WTC11 (cell line): Measurements from ENCODE around the gene PTH1R. TPM values are rescaled to one million over a fixed set of nuclear protein-coding genes. Genes with fewer than 3 reads are reported as not detected.

Experiments
- ATAC-seq: fragments of 200-7000 bp; cut with Tn5 transposase; 2 replicates; pipeline ENCODE4 v1.10.0; 2021; ENCODE audit warnings: mild to moderate bottlenecking, moderate library complexity
- CTCF ChIA-PET: fragments of 300-600 bp; sonication (Branson Sonifier 250); formaldehyde crosslinking; loops from one replicate; lab custom pipeline; 2021; ENCODE audit warnings: antibody characterized with exemption; lab: Charles Lee
- POLR2A ChIA-PET: fragments of 350-600 bp; sonication (Branson Sonifier 250); formaldehyde crosslinking; loops from one replicate; lab custom pipeline; 2021; ENCODE audit warnings: antibody characterized with exemption; lab: Charles Lee
- DNase-seq: peaks from one replicate; pipeline ENCODE4 v3.0.0; 2021; ENCODE audit warnings: low spot score
- H3K27ac Mint-ChIP-seq: 2 replicates; pipeline ENCODE4 v1.8.0; 2021; ENCODE audit warnings: mixed read lengths
- H3K27me3 Mint-ChIP-seq: 2 replicates; pipeline ENCODE4 v1.8.0; 2021; ENCODE audit warnings: low read depth, mild to moderate bottlenecking, moderate library complexity, mixed read lengths
- H3K36me3 Mint-ChIP-seq: 2 replicates; pipeline ENCODE4 v1.8.0; 2021; ENCODE audit warnings: mixed read lengths
- H3K4me1 Mint-ChIP-seq: 2 replicates; pipeline ENCODE4 v1.8.0; 2022; ENCODE audit warnings: mixed read lengths
- H3K4me3 Mint-ChIP-seq: 2 replicates; pipeline ENCODE4 v1.8.0; 2021; ENCODE audit warnings: mild to moderate bottlenecking, moderate library complexity, mixed read lengths
- H3K9me3 Mint-ChIP-seq: 2 replicates; pipeline ENCODE4 v1.8.0; 2021; ENCODE audit warnings: mixed read lengths
- ARID4B ChIP-seq: sonication (generic); formaldehyde crosslinking; IDR thresholded peaks from 2 replicates; pipeline ENCODE4 v1.8.0; 2023; ENCODE audit warnings: missing genetic modification reagents, mild to moderate bottlenecking, borderline replicate concordance
- CTCF ChIP-seq: fragments of 200-600 bp; IDR thresholded peaks from 2 replicates; pipeline ENCODE4 v1.8.0; 2022; ENCODE audit warnings: antibody characterized with exemption
- E2F1 ChIP-seq: sonication (generic); formaldehyde crosslinking; IDR thresholded peaks from 2 replicates; pipeline ENCODE4 v1.8.0; 2022; ENCODE audit warnings: mild to moderate bottlenecking, missing genetic modification reagents
- E2F4 ChIP-seq: sonication (generic); formaldehyde crosslinking; IDR thresholded peaks from 2 replicates; pipeline ENCODE4 v1.8.1; 2022; ENCODE audit warnings: low read depth, mild to moderate bottlenecking, moderate library complexity, missing genetic modification reagents, borderline replicate concordance
- E2F5 ChIP-seq: sonication (generic); formaldehyde crosslinking; IDR thresholded peaks from 2 replicates; pipeline ENCODE4 v1.8.1; 2022; ENCODE audit warnings: mild to moderate bottlenecking, moderate library complexity, missing genetic modification reagents
- ELF4 ChIP-seq: sonication (generic); formaldehyde crosslinking; IDR thresholded peaks from 2 replicates; pipeline ENCODE4 v1.8.1; 2022; ENCODE audit warnings: low read depth, mild to moderate bottlenecking, moderate library complexity, missing genetic modification reagents
- EMX1 ChIP-seq: fragments of 250-450 bp; sonication (Bioruptor Pico); IDR thresholded peaks from 2 replicates; pipeline ENCODE4 v1.8.0; 2021; ENCODE audit warnings: mild to moderate bottlenecking
- GRHL2 ChIP-seq: fragments of 250-450 bp; sonication (Bioruptor Pico); IDR thresholded peaks from 2 replicates; pipeline ENCODE4 v1.8.0; 2022; ENCODE audit warnings: mild to moderate bottlenecking, moderate library complexity; ENCODE audit not compliant: insufficient replicate concordance, severe bottlenecking
- NFATC4 ChIP-seq: fragments of 250-450 bp; sonication (Bioruptor Pico); IDR thresholded peaks from 2 replicates; pipeline ENCODE4 v1.9.0; 2021; ENCODE audit warnings: mild to moderate bottlenecking
- SMAD3 ChIP-seq: sonication (generic); formaldehyde crosslinking; IDR thresholded peaks from 2 replicates; pipeline ENCODE4 v1.8.0; 2022; ENCODE audit warnings: missing genetic modification reagents, mild to moderate bottlenecking, borderline replicate concordance
- SOX15 ChIP-seq: fragments of 250-450 bp; sonication (Bioruptor Pico); IDR thresholded peaks from 2 replicates; pipeline ENCODE4 v1.9.0; 2021; ENCODE audit warnings: mild to moderate bottlenecking
- STAT6 ChIP-seq: sonication (generic); formaldehyde crosslinking; conservative IDR thresholded peaks from 2 replicates; pipeline ENCODE4 v1.8.1; 2023; ENCODE audit warnings: mild to moderate bottlenecking, low read depth, missing genetic modification reagents, moderate library complexity
- TEAD1 ChIP-seq: sonication (generic); formaldehyde crosslinking; IDR thresholded peaks from 2 replicates; pipeline ENCODE4 v1.8.0; 2022; ENCODE audit warnings: mild to moderate bottlenecking, missing genetic modification reagents
- ZBTB43 ChIP-seq: sonication (generic); formaldehyde crosslinking; IDR thresholded peaks from 2 replicates; pipeline ENCODE4 v1.8.1; 2023; ENCODE audit warnings: mild to moderate bottlenecking, missing genetic modification reagents
- ZNF138 ChIP-seq: sonication (generic); formaldehyde crosslinking; conservative IDR thresholded peaks from 2 replicates; pipeline ENCODE4 v1.8.1; 2022; ENCODE audit warnings: mild to moderate bottlenecking, moderate library complexity, missing genetic modification reagents
- ZNF219 ChIP-seq: sonication (generic); formaldehyde crosslinking; IDR thresholded peaks from 2 replicates; pipeline ENCODE4 v1.8.0; 2023; ENCODE audit warnings: missing genetic modification reagents, mild to moderate bottlenecking, borderline replicate concordance
- ZNF423 ChIP-seq: fragments of 250-450 bp; sonication (Bioruptor Pico); IDR thresholded peaks from 2 replicates; pipeline ENCODE4 v2.1.2; 2022; ENCODE audit warnings: mild to moderate bottlenecking, moderate library complexity
- total RNA-seq: library from RNA; stranded (reverse); gene quantifications from 3 replicates; pipeline ENCODE4 v1.2.3, GENCODE V29; 2021

PTH1R gene
- total RNA-seq, 1 experiment from 2014 or later: 12.0 TPM

GRCh38 chr3:46913644-46914043 is 36.1 kb downstream of the PTH1R start:
- H3K27me3 Mint-ChIP-seq: no peaks in the 10 kb centered on the region
- H3K9me3 Mint-ChIP-seq: peaks cover 16% of the 10 kb centered on the region
- H3K27ac Mint-ChIP-seq: no peak overlapping the region
- H3K4me3 Mint-ChIP-seq: no peak overlapping the region
- H3K36me3 Mint-ChIP-seq: peaks cover 22% of the 10 kb centered on the region
- TF ChIP-seq STAT6 (CRISPR knock-in tag): no peak
- no peak for TF ChIP-seq SOX15 (CRISPR knock-in tag)
- TF ChIP-seq ZNF219 (CRISPR knock-in tag): no peak
- no peak for ATAC-seq
- H3K4me1 Mint-ChIP-seq: no peaks in the 10 kb centered on the region
- ChIA-PET POLR2A (no interaction called here), CTCF (interaction anchor here (0.8 to 2.2 kb wide), 5 partner anchors 10 to 85 kb away, joined by 3 to 13 read pairs (median 5); no protein-coding TSS in a partner anchor)
- DNase-seq: no peak

- TF ChIP-seq ZBTB43 (CRISPR knock-in tag): no peak
- TF ChIP-seq E2F4 (CRISPR knock-in tag): no peak
- TF ChIP-seq EMX1: no peak
- Mint-ChIP-seq H3K27ac (no peak overlapping the region), H3K36me3 (peaks cover 34% of the 10 kb centered on the region), H3K27me3 (no peaks in the 10 kb centered on the region; the same call in 1 of the 2 replicates), H3K4me1 (no peaks in the 10 kb centered on the region), H3K4me3 (no peak overlapping the region), H3K9me3 (peaks cover 20% of the 10 kb centered on the region)
- CTCF ChIA-PET: interaction anchor here (1.1 to 2.2 kb wide), 4 partner anchors 9 to 84 kb away, joined by 5 to 13 read pairs (median 6); no protein-coding TSS in a partner anchor
- no peak for DNase-seq
- ATAC-seq: no peak
- POLR2A ChIA-PET: interaction anchor here (0.7 kb wide), 1 partner anchor 64 kb away, joined by 3 read pairs; no protein-coding TSS in a partner anchor
These were observed 37.3 kb downstream of the PTH1R start for GRCh38 chr3:46914849-46915248.

- ATAC-seq: no peak
- DNase-seq: no peak
- H3K4me1 Mint-ChIP-seq: no peaks in the 10 kb centered on the region
- ChIA-PET POLR2A (interaction anchor here (0.6 kb wide), 1 partner anchor 304 kb away, joined by 5 read pairs; no protein-coding TSS in a partner anchor), CTCF (interaction anchor here (1.1 to 2.2 kb wide), 3 partner anchors 8 to 84 kb away, joined by 6 to 13 read pairs (median 6); no protein-coding TSS in a partner anchor)
- H3K9me3 Mint-ChIP-seq: peaks cover 20% of the 10 kb centered on the region
- no peak overlapping the region for H3K27ac Mint-ChIP-seq
- no peaks in the 10 kb centered on the region; the same call in 1 of the 2 replicates for H3K27me3 Mint-ChIP-seq
- H3K36me3 Mint-ChIP-seq: peaks cover 39% of the 10 kb centered on the region
- H3K4me3 Mint-ChIP-seq: no peak overlapping the region
- TF ChIP-seq NFATC4 (CRISPR knock-in tag): no peak
- no peak for TF ChIP-seq TEAD1
- no peak for TF ChIP-seq ZNF138 (CRISPR knock-in tag)
- TF ChIP-seq CTCF: no peak
- TF ChIP-seq GRHL2 (CRISPR knock-in tag): no peak
- TF ChIP-seq ELF4 (CRISPR knock-in tag): no peak
- no peak for TF ChIP-seq E2F1
- TF ChIP-seq E2F5 (CRISPR knock-in tag): no peak
- TF ChIP-seq ZNF423 (CRISPR knock-in tag): no peak
- no peak for TF ChIP-seq ARID4B (CRISPR knock-in tag)
- TF ChIP-seq SMAD3 (CRISPR knock-in tag): no peak
- TF ChIP-seq ZNF219 (CRISPR knock-in tag): no peak
These were observed 37.8 kb downstream of the PTH1R start for GRCh38 chr3:46915297-46915822.
